B cell (primary cell): Measurements from ENCODE around the gene IP6K2. TPM values are rescaled to one million over a fixed set of nuclear protein-coding genes. Genes with fewer than 3 reads are reported as not detected.

ENCODE experiments used
- ATAC-seq: fragments of 200-7000 bp; cut with Tn5 transposase; one replicate; pipeline ENCODE4 v1.10.0; 2021; ENCODE audit warnings: low read depth, mild to moderate bottlenecking, moderate number of reproducible peaks, moderate library complexity
- CTCF ChIA-PET: fragments of 350-600 bp; sonication (Branson Sonifier 250); formaldehyde crosslinking; loops from one replicate; lab custom pipeline; 2021; ENCODE audit warnings: antibody characterized with exemption, inconsistent platforms; lab: Charles Lee
- POLR2A ChIA-PET: fragments of 350-600 bp; sonication (Branson Sonifier 250); formaldehyde crosslinking; loops from one replicate; lab custom pipeline; 2021; ENCODE audit warnings: antibody characterized with exemption; lab: Charles Lee
- DNase-seq: peaks from one replicate; pipeline ENCODE4 v3.0.0; 2013
- H2AFZ ChIP-seq: 2 replicates; pipeline ENCODE4 v1.6.1; 2012; ENCODE audit warnings: mild to moderate bottlenecking, low read depth, low read length; ENCODE audit not compliant: insufficient read depth, poor library complexity, severe bottlenecking
- H3K27ac ChIP-seq, 2 donors: 1 replicate in 1 of 2; 2 replicates in 1 of 2; pipeline ENCODE4 v1.5.1; 2012 to 2013; ENCODE audit warnings: low read length in 2 of 2, mild to moderate bottlenecking in 2 of 2, moderate library complexity in 1 of 2
- H3K27me3 ChIP-seq, 4 experiments: fragments of 200-600 bp in 1 of 4; sonication (generic) in 1 of 4; replicated peaks in 1 of 4; 1 replicate in 2 of 4; 2 replicates in 2 of 4; pipeline versions ENCODE4 v1.6.1 to v1.7.0; 2013 to 2016; ENCODE audit warnings: low read length in 3 of 4, mild to moderate bottlenecking in 2 of 4, mixed read lengths in 1 of 4, moderate library complexity in 1 of 4; ENCODE audit not compliant: insufficient read depth in 4 of 4, control insufficient read depth in 3 of 4; ENCODE audit errors: control extremely low read depth in 1 of 4
- H3K36me3 ChIP-seq, 2 experiments: replicated peaks in 1 of 2; 1 replicate in 1 of 2; 2 replicates in 1 of 2; pipeline versions ENCODE4 v1.6.1 to v1.7.1; 2013; ENCODE audit warnings: low read length in 1 of 2; ENCODE audit not compliant: insufficient read depth in 2 of 2, control insufficient read depth in 1 of 2; ENCODE audit errors: control extremely low read depth in 1 of 2, extremely low read depth in 1 of 2
- H3K4me1 ChIP-seq, 2 donors: fragments of 200-600 bp in 1 of 2; sonication (generic) in 1 of 2; 1 replicate in 1 of 2; 2 replicates in 1 of 2; pipeline versions ENCODE4 v1.5.1 to v1.6.1; 2013 to 2017; ENCODE audit warnings: low read length in 2 of 2; ENCODE audit not compliant: control insufficient read depth in 2 of 2, insufficient read depth in 2 of 2
- H3K4me2 ChIP-seq: replicated peaks from 2 replicates; pipeline ENCODE3; 2012; ENCODE audit warnings: mild to moderate bottlenecking, low read depth, low read length; ENCODE audit not compliant: poor library complexity, severe bottlenecking
- H3K4me3 ChIP-seq, 5 experiments: fragments of 200-600 bp in 1 of 5; sonication (generic) in 1 of 5; 1 replicate in 3 of 5; 2 replicates in 2 of 5; pipeline versions ENCODE4 v1.5.1 to v1.7.0; 2011 to 2016; ENCODE audit warnings: low read length in 4 of 5, mild to moderate bottlenecking in 4 of 5, low read depth in 2 of 5, control low read depth in 1 of 5, moderate library complexity in 1 of 5; ENCODE audit not compliant: insufficient read depth in 1 of 5; ENCODE audit errors: control extremely low read depth in 1 of 5, extremely low read depth in 1 of 5
- H3K79me2 ChIP-seq: fragments of 200-600 bp; sonication (generic); one replicate; pipeline ENCODE4 v1.6.0; 2016; ENCODE audit warnings: low read length; ENCODE audit not compliant: control insufficient read depth, insufficient read depth
- H3K9ac ChIP-seq: fragments of 200-600 bp; sonication (generic); 2 replicates; pipeline ENCODE4 v1.6.1; 2017; ENCODE audit warnings: mild to moderate bottlenecking, low read length, moderate library complexity
- H3K9me3 ChIP-seq, 3 donors: one replicate each; pipeline versions ENCODE4 v1.6.1 to v1.7.1; 2013; ENCODE audit warnings: low read length in 2 of 3; ENCODE audit not compliant: control insufficient read depth in 2 of 3, insufficient read depth in 1 of 3; ENCODE audit errors: control extremely low read depth in 1 of 3
- H4K20me1 ChIP-seq: 2 replicates; pipeline ENCODE4 v1.6.0; 2012; ENCODE audit warnings: mild to moderate bottlenecking, low read length; ENCODE audit not compliant: insufficient read depth, control insufficient read depth, poor library complexity, severe bottlenecking
- H3K27ac Mint-ChIP-seq: one replicate; pipeline ENCODE4 v1.8.0; 2021; ENCODE audit warnings: mixed read lengths
- H3K27me3 Mint-ChIP-seq: one replicate; pipeline ENCODE4 v1.8.0; 2021; ENCODE audit warnings: mixed read lengths
- H3K4me1 Mint-ChIP-seq: one replicate; pipeline ENCODE4 v1.8.0; 2021; ENCODE audit warnings: mixed read lengths
- H3K4me3 Mint-ChIP-seq: one replicate; pipeline ENCODE4 v1.8.0; 2021; ENCODE audit warnings: mixed read lengths
- H3K9me3 Mint-ChIP-seq: one replicate; pipeline ENCODE4 v1.8.0; 2022; ENCODE audit warnings: mixed read lengths; ENCODE audit not compliant: insufficient read depth
- CTCF ChIP-seq: fragments of 200-600 bp; IDR thresholded peaks from one replicate; pipeline ENCODE4 v1.8.0; 2022; ENCODE audit warnings: antibody characterized with exemption, mild to moderate bottlenecking
- EZH2 ChIP-seq: IDR thresholded peaks from 2 replicates; pipeline ENCODE4 v1.6.1; 2012; ENCODE audit warnings: borderline replicate concordance, low read depth, mild to moderate bottlenecking, moderate library complexity, low read length; ENCODE audit not compliant: insufficient read depth, poor library complexity, severe bottlenecking
- whole genome bisulfite sequencing: methylation state at CpG from one replicate; pipeline ENCODE4 v1.1.5; 2013; ENCODE audit warnings: missing lambda C conversion rate; ENCODE audit not compliant: insufficient coverage; 5-methylcytosine and 5-hydroxymethylcytosine counted together
- intact Hi-C: fragments of 100-400 bp; cut with micrococcal nuclease; formaldehyde crosslinking; loops from one replicate; pipeline ENCODE4 v1.10.0; 2022
- polyA plus RNA-seq: library from polyadenylated mRNA; depleted of rRNA; stranded (reverse); fragments of >200 nt; gene quantifications from 2 replicates; pipeline ENCODE4 v1.2.3, GENCODE V29; 2012
- total RNA-seq, 2 donors: library from RNA; stranded (reverse); fragments of 120-200 nt in 1 of 2; gene quantifications; 1 replicate in 1 of 2; 2 replicates in 1 of 2; pipeline versions ENCODE4 v1.2.3 to v1.2.4, GENCODE V29; 2013 to 2022

Gene IP6K2
- total and polyA plus RNA-seq, 2 donors (not counting 1 experiment from before 2014, with no cell fraction given) = 132 to 140 TPM

GRCh38 chr3:48662145-48662752 lies 54.8 kb downstream of the IP6K2 start:
- H3K9me3 Mint-ChIP-seq = no peaks in the 10 kb centered on the region
- Histone ChIP-seq H3K27ac (no peak overlapping the region), H3K9me3 (peaks cover 0 to 41% (median 0%) of the 10 kb centered on the region in 3 donors), H3K36me3 (no peaks in the 10 kb centered on the region), H4K20me1 (peaks cover 9% of the 10 kb centered on the region), H3K4me3 (no peak overlapping the region), H3K79me2 (no peaks in the 10 kb centered on the region), H3K4me2 (peak overlapping the region; percentile 80), H3K27me3 (peaks cover 0 to 61% (median 16%) of the 10 kb centered on the region in 4 experiments), H2AFZ (no peak overlapping the region), H3K9ac (peak overlapping the region; percentile 52), H3K4me1 (peaks cover 28 to 34% of the 10 kb centered on the region in 2 donors)
- POLR2A ChIA-PET = no interaction called here
- intact Hi-C loops = no loop called here
- peaks cover 17% of the 10 kb centered on the region for H3K27me3 Mint-ChIP-seq
- no peak for DNase-seq
- no peak for TF ChIP-seq EZH2
- TF ChIP-seq CTCF = no peak
- WGBS = 7% methylated on average over 32 of the region's 46 CpGs
- peak overlapping the region; percentile 73 for H3K4me3 Mint-ChIP-seq
- CTCF ChIA-PET = interaction anchor here (1.2 kb wide), 1 partner anchor 24 kb away, joined by 5 read pairs; the partner anchor contains the start of gene NCKIPSD
- ATAC-seq = no peak
- no peak overlapping the region for H3K27ac Mint-ChIP-seq
- H3K4me1 Mint-ChIP-seq = peaks cover 26% of the 10 kb centered on the region
